H1 (cell line): Measurements from ENCODE around the gene PRR23E. TPM values are rescaled to one million over a fixed set of nuclear protein-coding genes. Genes with fewer than 3 reads are reported as not detected.

Source experiments
- EGR1 ChIP-seq: IDR thresholded peaks from 2 replicates; pipeline ENCODE4 v1.6.1; 2011; ENCODE audit warnings: low read depth, low read length, borderline replicate concordance
- HDAC2 ChIP-seq, 2 experiments: fragments of 300-600 bp in 1 of 2; sonication (generic) in 1 of 2; IDR thresholded peaks; 2 replicates each; pipeline ENCODE4 v1.6.1; 2011 to 2012; ENCODE audit warnings: low read depth in 2 of 2, low read length in 2 of 2, mild to moderate bottlenecking in 2 of 2, moderate library complexity in 2 of 2, borderline replicate concordance in 1 of 2, inconsistent platforms in 1 of 2
- SP1 ChIP-seq: IDR thresholded peaks from 2 replicates; pipeline ENCODE4 v1.6.1; 2011; ENCODE audit warnings: low read depth, low read length
- polyA plus RNA-seq, 7 experiments: library from polyadenylated mRNA; depleted of rRNA in 3 of 7; stranded (reverse) in 5 of 7; unstranded in 2 of 7; fragments of >200 nt in 5 of 7; fragments of 200-250 nt in 2 of 7; gene quantifications; 1 replicate in 5 of 7; 2 replicates in 1 of 7; 4 replicates in 1 of 7; pipeline versions ENCODE4 v1.2.1 to v1.2.3, GENCODE V29; 2011 to 2013; ENCODE audit warnings: missing spikeins in 2 of 7, mixed read lengths in 2 of 7
- total RNA-seq: library from RNA; stranded (reverse); fragmentation: NEBNext Ultra II Directional; extraction: Animal tissue kit (Norgen Biotek cat#: 25700); gene quantifications from 2 replicates; pipeline ENCODE4 v1.2.1, GENCODE V29; 2021
- TF ChIP-seq, protein P1 (sequence below), 3 experiments: IDR thresholded peaks; 1 replicate in 2 of 3; 2 replicates in 1 of 3; pipeline versions ENCODE4 v1.5.1 to v1.6.1; 2011; ENCODE audit warnings: low read length in 3 of 3, mild to moderate bottlenecking in 3 of 3, inconsistent platforms in 2 of 3, low read depth in 1 of 3, moderate library complexity in 1 of 3; ENCODE audit not compliant: insufficient read depth in 1 of 3; ENCODE audit errors: control extremely low read depth in 1 of 3

PRR23E gene
- total and polyA plus RNA-seq, 2 of the 8 experiments (the other 6 are each of a cell fraction or from before 2014, with no cell fraction given) = not detected

DNA sequence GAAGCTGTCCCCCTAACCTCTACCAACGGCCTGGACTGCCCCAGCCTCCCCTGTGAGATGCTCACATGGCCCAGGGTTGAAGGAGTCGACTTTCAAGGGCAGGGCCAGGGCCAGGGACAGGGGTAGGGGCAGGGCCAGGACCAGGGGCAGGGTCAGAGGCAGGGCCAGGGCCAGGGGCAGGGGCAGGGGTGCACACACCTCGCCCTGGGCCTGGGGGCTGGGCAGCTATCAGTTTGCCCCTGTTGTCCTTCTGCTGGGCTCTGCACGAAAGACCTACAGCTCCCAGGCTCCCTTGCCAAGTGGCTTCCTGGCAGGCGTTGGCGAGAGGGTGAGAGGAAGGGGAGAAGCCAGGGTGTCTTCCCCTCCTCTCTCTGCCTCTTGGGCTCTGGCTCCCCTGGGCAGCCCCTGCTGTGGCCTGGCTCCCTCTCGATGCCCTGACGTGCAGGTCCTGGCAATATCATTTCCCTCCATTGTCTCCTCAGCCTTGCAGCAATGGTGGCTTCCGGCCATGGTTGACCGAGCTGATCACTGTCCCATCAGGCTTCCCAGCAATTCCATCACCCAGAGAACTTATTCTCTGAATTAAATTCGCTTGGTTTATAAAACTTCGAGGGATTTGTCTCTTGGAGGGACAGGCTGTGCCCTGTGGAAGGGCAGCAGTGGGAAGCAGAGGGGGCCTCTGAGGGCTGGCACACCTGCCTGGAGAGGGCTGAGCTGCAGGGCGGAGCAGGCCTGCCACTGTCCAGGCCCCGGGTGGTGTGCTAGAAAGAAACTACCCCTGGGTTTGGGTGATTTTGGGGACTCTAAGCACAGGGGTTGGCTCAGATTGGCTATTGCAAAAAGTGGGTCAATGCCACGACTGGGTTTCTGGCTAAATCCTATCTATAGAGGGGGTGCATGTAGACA lies 13.9 kb downstream of the PRR23E start (continued):
- TF ChIP-seq, protein P1, sequence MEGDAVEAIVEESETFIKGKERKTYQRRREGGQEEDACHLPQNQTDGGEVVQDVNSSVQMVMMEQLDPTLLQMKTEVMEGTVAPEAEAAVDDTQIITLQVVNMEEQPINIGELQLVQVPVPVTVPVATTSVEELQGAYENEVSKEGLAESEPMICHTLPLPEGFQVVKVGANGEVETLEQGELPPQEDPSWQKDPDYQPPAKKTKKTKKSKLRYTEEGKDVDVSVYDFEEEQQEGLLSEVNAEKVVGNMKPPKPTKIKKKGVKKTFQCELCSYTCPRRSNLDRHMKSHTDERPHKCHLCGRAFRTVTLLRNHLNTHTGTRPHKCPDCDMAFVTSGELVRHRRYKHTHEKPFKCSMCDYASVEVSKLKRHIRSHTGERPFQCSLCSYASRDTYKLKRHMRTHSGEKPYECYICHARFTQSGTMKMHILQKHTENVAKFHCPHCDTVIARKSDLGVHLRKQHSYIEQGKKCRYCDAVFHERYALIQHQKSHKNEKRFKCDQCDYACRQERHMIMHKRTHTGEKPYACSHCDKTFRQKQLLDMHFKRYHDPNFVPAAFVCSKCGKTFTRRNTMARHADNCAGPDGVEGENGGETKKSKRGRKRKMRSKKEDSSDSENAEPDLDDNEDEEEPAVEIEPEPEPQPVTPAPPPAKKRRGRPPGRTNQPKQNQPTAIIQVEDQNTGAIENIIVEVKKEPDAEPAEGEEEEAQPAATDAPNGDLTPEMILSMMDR (IDR thresholded peaks at IDR 0.05; ENCODE audit: control extremely low read depth in 1 of 3, insufficient read depth in 1 of 3, low read depth in 1 of 3, low read length in 3 of 3) = no peak
- TF ChIP-seq EGR1 = no peak
- no peak for TF ChIP-seq HDAC2 (IDR thresholded peaks at IDR 0.05; ENCODE audit: borderline replicate concordance in 1 of 2, low read depth in 2 of 2, low read length in 2 of 2)
- TF ChIP-seq SP1 = no peak
